HepG2 (cell line): ENCODE measurements around the gene IQUB.

ENCODE experiments used
- ELF1 ChIP-seq: sonication (generic); formaldehyde crosslinking; IDR thresholded peaks from 2 replicates; pipeline ENCODE4 v1.4.0; 2020; ENCODE audit warnings: missing genetic modification reagents
- KDM4B ChIP-seq: sonication (generic); formaldehyde crosslinking; IDR thresholded peaks from 2 replicates; pipeline ENCODE4 v1.4.0; 2020; ENCODE audit warnings: missing genetic modification reagents
- NR2C2 ChIP-seq: sonication (generic); formaldehyde crosslinking; IDR thresholded peaks from 2 replicates; pipeline ENCODE4 v1.4.0; 2020; ENCODE audit warnings: missing genetic modification reagents, mild to moderate bottlenecking, moderate library complexity, borderline replicate concordance
- TGIF2 ChIP-seq: IDR thresholded peaks from 2 replicates; pipeline ENCODE4 v1.6.1; 2016; ENCODE audit warnings: control low read depth, missing compliant biosample characterization
- ZNF776 ChIP-seq: sonication (generic); formaldehyde crosslinking; IDR thresholded peaks from 2 replicates; pipeline ENCODE4 v1.4.0; 2020; ENCODE audit warnings: mild to moderate bottlenecking, missing genetic modification reagents
- ZNF792 ChIP-seq: IDR thresholded peaks from 2 replicates; pipeline ENCODE4 v1.6.1; 2016
- TF ChIP-seq, protein P1 (sequence below): sonication (generic); formaldehyde crosslinking; IDR thresholded peaks from 2 replicates; pipeline ENCODE4 v1.8.0; 2022; ENCODE audit warnings: missing genetic modification reagents, mild to moderate bottlenecking, moderate library complexity, borderline replicate concordance

DNA sequence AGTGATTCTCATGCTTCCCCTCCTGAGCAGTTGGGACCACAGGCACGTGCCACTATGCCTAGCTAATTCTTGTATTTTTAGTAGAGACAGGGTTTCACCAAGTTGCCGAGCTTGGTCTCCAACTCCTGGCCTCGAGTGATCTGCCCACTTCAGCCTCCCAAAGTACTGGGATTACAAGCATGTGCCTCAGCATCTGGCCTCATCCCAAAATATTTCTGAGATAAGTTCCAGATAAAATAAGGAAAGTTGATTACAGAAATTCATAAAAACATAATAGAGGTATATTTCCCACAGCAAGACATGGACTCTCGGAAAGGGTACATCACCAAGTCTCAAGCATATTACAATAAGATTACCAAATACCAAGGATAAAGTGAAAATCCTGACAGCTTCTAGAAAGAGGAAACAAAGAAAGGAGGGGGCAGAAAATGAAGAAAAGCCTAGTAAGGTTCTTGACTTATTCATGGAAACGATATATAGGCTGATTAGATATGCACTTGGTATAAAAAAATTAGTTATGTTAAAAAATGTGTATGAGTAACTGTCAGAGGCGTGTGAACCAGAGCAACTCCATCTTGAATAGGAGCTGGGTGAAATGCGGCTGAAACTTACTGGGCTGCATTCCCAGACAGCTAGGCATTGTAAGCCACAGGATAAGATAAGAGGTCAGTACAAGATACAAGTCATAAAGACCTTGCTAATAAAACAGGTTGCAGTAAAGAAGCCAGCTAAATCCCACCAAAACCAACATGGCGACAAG, 35.0 kb downstream of the IQUB start:
- TF ChIP-seq ELF1 (CRISPR knock-in tag): no peak
- no peak for TF ChIP-seq TGIF2 (CRISPR knock-in tag)
- TF ChIP-seq KDM4B: no peak
- no peak for TF ChIP-seq ZNF792 (CRISPR knock-in tag)
- TF ChIP-seq, protein P1, sequence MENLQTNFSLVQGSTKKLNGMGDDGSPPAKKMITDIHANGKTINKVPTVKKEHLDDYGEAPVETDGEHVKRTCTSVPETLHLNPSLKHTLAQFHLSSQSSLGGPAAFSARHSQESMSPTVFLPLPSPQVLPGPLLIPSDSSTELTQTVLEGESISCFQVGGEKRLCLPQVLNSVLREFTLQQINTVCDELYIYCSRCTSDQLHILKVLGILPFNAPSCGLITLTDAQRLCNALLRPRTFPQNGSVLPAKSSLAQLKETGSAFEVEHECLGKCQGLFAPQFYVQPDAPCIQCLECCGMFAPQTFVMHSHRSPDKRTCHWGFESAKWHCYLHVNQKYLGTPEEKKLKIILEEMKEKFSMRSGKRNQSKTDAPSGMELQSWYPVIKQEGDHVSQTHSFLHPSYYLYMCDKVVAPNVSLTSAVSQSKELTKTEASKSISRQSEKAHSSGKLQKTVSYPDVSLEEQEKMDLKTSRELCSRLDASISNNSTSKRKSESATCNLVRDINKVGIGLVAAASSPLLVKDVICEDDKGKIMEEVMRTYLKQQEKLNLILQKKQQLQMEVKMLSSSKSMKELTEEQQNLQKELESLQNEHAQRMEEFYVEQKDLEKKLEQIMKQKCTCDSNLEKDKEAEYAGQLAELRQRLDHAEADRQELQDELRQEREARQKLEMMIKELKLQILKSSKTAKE (CRISPR knock-in tag): no peak
- no peak for TF ChIP-seq ZNF776
- no peak for TF ChIP-seq NR2C2 (CRISPR knock-in tag)
